Lung (tissue), 12 donors: ENCODE results near the gene STEAP1B. TPM values are rescaled to one million over a fixed set of nuclear protein-coding genes. Genes with fewer than 3 reads are reported as not detected.
"Not testable (repeated sequence)": the region's sequence is repeated elsewhere in the genome, so short reads cannot be mapped to it uniquely, and the experiment has no call there.

Source experiments
- ATAC-seq: fragments of 200-7000 bp; cut with Tn5 transposase; one replicate; pipeline ENCODE4 v1.9.1; 2020; ENCODE audit warnings: moderate number of reproducible peaks; ENCODE audit not compliant: insufficient read depth, low FRiP score
- DNase-seq, 3 donors: peaks; one replicate each; pipeline ENCODE4 v3.0.0-alpha.2; 2013 to 2017
- H3K27ac ChIP-seq, 2 donors: one replicate each; pipeline ENCODE4 v1.5.1; 2013; ENCODE audit warnings: mild to moderate bottlenecking in 2 of 2, moderate library complexity in 2 of 2, control low read depth in 1 of 2, inconsistent platforms in 1 of 2, low read depth in 1 of 2, low read length in 1 of 2
- H3K27me3 ChIP-seq, 3 donors: one replicate each; pipeline ENCODE4 v1.5.1; 2013; ENCODE audit warnings: low read length in 2 of 3; ENCODE audit not compliant: control insufficient read depth in 3 of 3, insufficient read depth in 3 of 3
- H3K36me3 ChIP-seq, 4 donors: one replicate each; pipeline ENCODE4 v1.5.1; 2013; ENCODE audit warnings: low read length in 4 of 4, mild to moderate bottlenecking in 1 of 4, moderate library complexity in 1 of 4; ENCODE audit not compliant: control insufficient read depth in 4 of 4, insufficient read depth in 4 of 4
- H3K4me1 ChIP-seq, 5 donors: one replicate each; pipeline ENCODE4 v1.5.1; 2013; ENCODE audit warnings: low read length in 5 of 5, mild to moderate bottlenecking in 2 of 5, moderate library complexity in 1 of 5; ENCODE audit not compliant: control insufficient read depth in 5 of 5, insufficient read depth in 5 of 5
- H3K4me3 ChIP-seq: one replicate; pipeline ENCODE4 v1.5.1; 2013; ENCODE audit warnings: mild to moderate bottlenecking, control low read depth, moderate library complexity
- H3K9ac ChIP-seq, 2 donors: one replicate each; pipeline ENCODE4 v1.5.1; 2013; ENCODE audit warnings: low read length in 2 of 2, control low read depth in 1 of 2; ENCODE audit not compliant: insufficient read depth in 1 of 2
- H3K9me3 ChIP-seq, 4 donors: one replicate each; pipeline ENCODE4 v1.5.1; 2013; ENCODE audit warnings: low read length in 3 of 4, mild to moderate bottlenecking in 1 of 4, moderate library complexity in 1 of 4; ENCODE audit not compliant: control insufficient read depth in 4 of 4, insufficient read depth in 3 of 4
- WGBS, 2 donors: extraction: QIAGEN DNeasy Blood & Tissue Kit; methylation state at CpG; one replicate each; pipeline ENCODE4 v1.1.7; 2013; 5-methylcytosine and 5-hydroxymethylcytosine counted together
- polyA plus RNA-seq, 2 donors: library from polyadenylated mRNA; stranded (reverse); fragments of 200-250 nt; gene quantifications; one replicate each; pipeline ENCODE4 v1.2.1, GENCODE V29; 2013
- total RNA-seq, 2 donors: library from RNA; depleted of rRNA in 1 of 2; stranded (reverse); fragments of >200 nt in 1 of 2; gene quantifications; one replicate each; pipeline ENCODE4 v1.2.1, GENCODE V29; 2014 to 2021
- TF ChIP-seq, protein P1 (sequence below): IDR thresholded peaks from 2 replicates; pipeline ENCODE4 v1.5.1; 2012; ENCODE audit warnings: mild to moderate bottlenecking; ENCODE audit errors: control extremely low read depth, extremely low read depth
- donor health status: control.
- donor health status: control.
- donor health status: Bipolar disorder and iron deficiency.
- donor health status: healthy.
- donor health status: DM: yes; HTN: yes; CAD: no.

The STEAP1B gene
- total and polyA plus RNA-seq, 4 donors, result 0.16 to 1.5 (median 0.96) TPM

DNA sequence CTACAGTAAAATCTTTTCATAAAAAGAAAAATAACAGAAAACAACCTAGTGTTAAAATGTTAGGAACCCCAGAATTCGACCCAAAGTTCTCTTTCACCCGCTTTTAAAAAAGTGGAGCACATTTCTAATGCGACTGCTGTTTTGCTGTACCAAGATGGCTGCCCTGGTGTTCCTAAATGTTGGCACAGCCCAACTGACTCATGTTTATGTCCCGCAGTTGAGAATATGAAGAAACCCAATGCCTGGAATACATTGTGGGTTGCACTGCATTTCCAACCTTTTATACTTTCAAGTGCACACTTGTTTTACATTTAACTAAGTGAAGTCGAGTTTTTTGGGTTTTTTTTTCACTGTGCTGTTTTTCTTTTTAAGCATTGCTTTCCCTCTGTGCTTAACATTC lies 944 bp downstream of the STEAP1B start:
- 94 to 97% methylated on average over 5 of the region's 5 CpGs for WGBS, 2 donors
- ATAC-seq (no peak), DNase-seq (no peak)
- H3K4me3 ChIP-seq, result no peak overlapping the region
- H3K4me1 ChIP-seq, result peaks cover 0 to 4% (median 0%) of the 10 kb centered on the region in 5 donors
- no peaks in the 10 kb centered on the region for H3K9me3 ChIP-seq
- TF ChIP-seq, protein P1, sequence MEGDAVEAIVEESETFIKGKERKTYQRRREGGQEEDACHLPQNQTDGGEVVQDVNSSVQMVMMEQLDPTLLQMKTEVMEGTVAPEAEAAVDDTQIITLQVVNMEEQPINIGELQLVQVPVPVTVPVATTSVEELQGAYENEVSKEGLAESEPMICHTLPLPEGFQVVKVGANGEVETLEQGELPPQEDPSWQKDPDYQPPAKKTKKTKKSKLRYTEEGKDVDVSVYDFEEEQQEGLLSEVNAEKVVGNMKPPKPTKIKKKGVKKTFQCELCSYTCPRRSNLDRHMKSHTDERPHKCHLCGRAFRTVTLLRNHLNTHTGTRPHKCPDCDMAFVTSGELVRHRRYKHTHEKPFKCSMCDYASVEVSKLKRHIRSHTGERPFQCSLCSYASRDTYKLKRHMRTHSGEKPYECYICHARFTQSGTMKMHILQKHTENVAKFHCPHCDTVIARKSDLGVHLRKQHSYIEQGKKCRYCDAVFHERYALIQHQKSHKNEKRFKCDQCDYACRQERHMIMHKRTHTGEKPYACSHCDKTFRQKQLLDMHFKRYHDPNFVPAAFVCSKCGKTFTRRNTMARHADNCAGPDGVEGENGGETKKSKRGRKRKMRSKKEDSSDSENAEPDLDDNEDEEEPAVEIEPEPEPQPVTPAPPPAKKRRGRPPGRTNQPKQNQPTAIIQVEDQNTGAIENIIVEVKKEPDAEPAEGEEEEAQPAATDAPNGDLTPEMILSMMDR, result no peak
- peaks cover 0 to 2% (median 0%) of the 10 kb centered on the region in 3 donors for H3K27me3 ChIP-seq
- H3K9ac ChIP-seq, result no peak overlapping the region
- H3K36me3 ChIP-seq, result no peaks in the 10 kb centered on the region
- H3K27ac ChIP-seq, result no peak overlapping the region

DNA sequence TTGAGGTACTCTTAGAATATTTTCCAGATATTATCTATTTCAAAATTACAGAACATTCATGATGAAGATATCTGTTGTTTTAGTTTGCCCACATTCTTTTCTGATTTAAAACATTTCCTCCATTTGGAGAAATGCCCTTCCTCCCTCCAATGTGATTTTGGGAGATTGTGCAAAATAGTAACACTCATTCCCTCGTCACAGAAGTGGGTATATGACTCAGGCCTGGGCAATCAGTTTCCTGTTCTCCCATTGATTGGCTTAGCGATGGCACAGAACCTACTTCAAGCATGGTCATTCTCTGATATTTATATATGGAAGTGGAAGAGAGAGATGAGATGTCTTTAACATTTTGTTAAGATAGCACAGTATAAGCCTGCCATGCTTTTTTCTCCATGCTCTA lies 3.1 kb downstream of the STEAP1B start:
- WGBS, 2 donors, result 45 to 46% methylated on average over 2 of the region's 2 CpGs
- not testable (repeated sequence) for H3K27me3 ChIP-seq, DNase-seq, H3K4me3 ChIP-seq, H3K9ac ChIP-seq, H3K4me1 ChIP-seq, ATAC-seq, H3K36me3 ChIP-seq, H3K27ac ChIP-seq, H3K9me3 ChIP-seq

DNA sequence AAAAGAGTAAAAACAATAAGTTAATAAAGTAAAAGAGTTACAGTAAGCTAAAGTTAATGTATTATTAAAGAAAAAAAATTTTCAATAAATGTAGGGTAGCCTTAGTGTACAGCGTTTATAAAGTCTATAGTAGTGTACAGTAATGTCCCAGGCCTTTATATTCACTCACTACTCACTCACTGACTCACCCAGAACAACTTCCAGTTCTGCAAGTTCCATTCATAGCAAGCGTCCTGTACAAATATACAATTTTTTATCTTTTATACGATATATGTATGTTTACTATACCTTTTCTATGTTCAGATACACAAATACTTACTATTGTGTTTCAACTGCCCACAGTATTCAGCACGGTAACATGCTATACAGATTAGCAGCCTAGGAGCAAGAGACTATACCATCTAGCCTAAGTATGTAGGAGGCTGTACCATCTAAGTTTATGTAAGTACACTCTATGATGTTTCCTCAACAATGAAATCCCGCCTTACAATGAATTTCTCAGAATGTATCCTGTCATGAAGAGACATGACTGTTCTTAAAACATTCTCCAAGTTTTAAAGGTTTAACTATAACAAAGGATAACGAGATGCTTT lies 3.6 kb downstream of the STEAP1B start:
- not testable (repeated sequence) for H3K27ac ChIP-seq, H3K27me3 ChIP-seq, H3K4me3 ChIP-seq, H3K9ac ChIP-seq, DNase-seq, H3K9me3 ChIP-seq, H3K36me3 ChIP-seq, H3K4me1 ChIP-seq, ATAC-seq
- 88 to 93% methylated on average over 5 of the region's 6 CpGs for WGBS, 2 donors

DNA sequence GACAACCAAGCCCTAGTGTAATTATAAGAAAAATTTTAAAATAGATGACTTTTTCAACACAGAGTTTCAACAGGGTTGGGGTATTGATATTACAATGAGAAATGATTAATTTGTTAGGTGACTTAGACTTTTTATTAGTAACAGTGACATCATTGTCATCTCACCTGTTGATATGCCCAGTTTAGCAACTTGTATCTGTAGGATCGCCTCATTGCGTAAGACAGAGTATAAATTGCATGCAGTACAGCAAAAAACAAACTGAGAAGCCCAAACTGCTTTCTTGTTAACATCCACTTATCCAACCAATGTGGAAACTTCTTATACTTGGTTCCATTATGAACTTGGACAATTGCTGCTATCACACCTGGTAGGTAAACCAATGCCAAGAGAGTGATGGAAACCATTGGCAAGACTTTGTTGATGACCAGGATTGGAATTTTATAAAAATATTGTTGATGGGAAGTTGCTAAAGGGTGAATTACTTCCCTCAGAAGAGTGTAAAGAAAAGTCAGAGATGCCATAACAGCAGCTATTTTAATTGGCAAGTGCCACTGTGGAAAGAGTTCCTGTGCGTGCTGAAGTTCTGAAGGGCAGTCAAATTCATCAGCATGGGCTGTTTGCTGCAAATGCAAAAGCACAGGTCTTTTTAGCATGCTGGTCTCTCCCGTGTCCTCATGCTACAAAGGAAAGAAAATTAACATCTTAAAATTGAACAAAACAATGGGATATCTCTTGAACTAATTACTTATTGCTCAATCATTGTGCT lies 6.6 kb downstream of the STEAP1B start:
- not testable (repeated sequence) for ATAC-seq, H3K4me1 ChIP-seq, H3K4me3 ChIP-seq, DNase-seq, H3K27ac ChIP-seq, H3K9ac ChIP-seq, H3K9me3 ChIP-seq, H3K27me3 ChIP-seq, H3K36me3 ChIP-seq
- WGBS, 2 donors, result 77 to 85% methylated on average over 4 of the region's 4 CpGs
